Kidney epithelial cell (primary cell): ENCODE measurements around the gene BDKRB2. TPM values are rescaled to one million over a fixed set of nuclear protein-coding genes. Genes with fewer than 3 reads are reported as not detected.

Experiments used
- DNase-seq: peaks from one replicate; pipeline ENCODE4 v3.0.0-alpha.2; 2010; ENCODE audit warnings: low read depth
- H3K27me3 ChIP-seq: 2 replicates; pipeline ENCODE4 v1.6.0; 2011; ENCODE audit warnings: low read length; ENCODE audit not compliant: control insufficient read depth, insufficient read depth
- H3K36me3 ChIP-seq: 2 replicates; pipeline ENCODE4 v1.5.1; 2011; ENCODE audit warnings: low read length; ENCODE audit not compliant: control insufficient read depth, insufficient read depth
- H3K4me3 ChIP-seq: 2 replicates; pipeline ENCODE4 v1.5.1; 2011; ENCODE audit warnings: low read depth, mild to moderate bottlenecking, control low read depth, low read length
- total RNA-seq: library from RNA; depleted of rRNA; stranded (reverse); fragments of >200 nt; gene quantifications from 2 replicates; pipeline ENCODE4 v1.2.3, GENCODE V29; 2015
- TF ChIP-seq, protein P1 (sequence below): IDR thresholded peaks from 2 replicates; pipeline ENCODE4 v1.5.1; 2011; ENCODE audit warnings: mild to moderate bottlenecking, moderate library complexity, low read length, control low read depth, inconsistent platforms; ENCODE audit not compliant: insufficient read depth, poor library complexity, severe bottlenecking

Gene BDKRB2
- total RNA-seq, 1 donor from 2014 or later: 1.2 TPM

DNA sequence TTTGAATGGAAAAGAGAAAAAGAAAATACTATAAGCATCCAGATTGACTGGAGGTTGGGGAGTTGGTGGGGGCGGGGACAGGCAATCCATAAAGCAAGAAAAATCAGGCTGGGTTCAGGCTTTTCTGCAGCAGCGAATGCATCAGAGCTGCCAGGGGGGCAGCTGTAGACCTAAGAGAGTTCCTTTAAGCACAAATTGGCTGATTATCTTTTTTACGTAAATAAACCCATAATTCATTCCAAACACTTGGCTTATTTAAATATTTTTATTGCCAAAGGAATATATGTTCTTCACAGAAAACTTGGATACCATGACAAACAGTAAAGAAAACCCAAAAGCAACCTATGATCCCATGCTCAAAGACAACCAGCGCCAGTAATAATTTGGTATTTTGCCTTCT is 10.2 kb downstream of the BDKRB2 start:
- Histone ChIP-seq H3K36me3 (no peaks in the 10 kb centered on the region), H3K27me3 (no peaks in the 10 kb centered on the region), H3K4me3 (no peak overlapping the region)
- TF ChIP-seq, protein P1, sequence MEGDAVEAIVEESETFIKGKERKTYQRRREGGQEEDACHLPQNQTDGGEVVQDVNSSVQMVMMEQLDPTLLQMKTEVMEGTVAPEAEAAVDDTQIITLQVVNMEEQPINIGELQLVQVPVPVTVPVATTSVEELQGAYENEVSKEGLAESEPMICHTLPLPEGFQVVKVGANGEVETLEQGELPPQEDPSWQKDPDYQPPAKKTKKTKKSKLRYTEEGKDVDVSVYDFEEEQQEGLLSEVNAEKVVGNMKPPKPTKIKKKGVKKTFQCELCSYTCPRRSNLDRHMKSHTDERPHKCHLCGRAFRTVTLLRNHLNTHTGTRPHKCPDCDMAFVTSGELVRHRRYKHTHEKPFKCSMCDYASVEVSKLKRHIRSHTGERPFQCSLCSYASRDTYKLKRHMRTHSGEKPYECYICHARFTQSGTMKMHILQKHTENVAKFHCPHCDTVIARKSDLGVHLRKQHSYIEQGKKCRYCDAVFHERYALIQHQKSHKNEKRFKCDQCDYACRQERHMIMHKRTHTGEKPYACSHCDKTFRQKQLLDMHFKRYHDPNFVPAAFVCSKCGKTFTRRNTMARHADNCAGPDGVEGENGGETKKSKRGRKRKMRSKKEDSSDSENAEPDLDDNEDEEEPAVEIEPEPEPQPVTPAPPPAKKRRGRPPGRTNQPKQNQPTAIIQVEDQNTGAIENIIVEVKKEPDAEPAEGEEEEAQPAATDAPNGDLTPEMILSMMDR: no peak
- DNase-seq: no peak

DNA sequence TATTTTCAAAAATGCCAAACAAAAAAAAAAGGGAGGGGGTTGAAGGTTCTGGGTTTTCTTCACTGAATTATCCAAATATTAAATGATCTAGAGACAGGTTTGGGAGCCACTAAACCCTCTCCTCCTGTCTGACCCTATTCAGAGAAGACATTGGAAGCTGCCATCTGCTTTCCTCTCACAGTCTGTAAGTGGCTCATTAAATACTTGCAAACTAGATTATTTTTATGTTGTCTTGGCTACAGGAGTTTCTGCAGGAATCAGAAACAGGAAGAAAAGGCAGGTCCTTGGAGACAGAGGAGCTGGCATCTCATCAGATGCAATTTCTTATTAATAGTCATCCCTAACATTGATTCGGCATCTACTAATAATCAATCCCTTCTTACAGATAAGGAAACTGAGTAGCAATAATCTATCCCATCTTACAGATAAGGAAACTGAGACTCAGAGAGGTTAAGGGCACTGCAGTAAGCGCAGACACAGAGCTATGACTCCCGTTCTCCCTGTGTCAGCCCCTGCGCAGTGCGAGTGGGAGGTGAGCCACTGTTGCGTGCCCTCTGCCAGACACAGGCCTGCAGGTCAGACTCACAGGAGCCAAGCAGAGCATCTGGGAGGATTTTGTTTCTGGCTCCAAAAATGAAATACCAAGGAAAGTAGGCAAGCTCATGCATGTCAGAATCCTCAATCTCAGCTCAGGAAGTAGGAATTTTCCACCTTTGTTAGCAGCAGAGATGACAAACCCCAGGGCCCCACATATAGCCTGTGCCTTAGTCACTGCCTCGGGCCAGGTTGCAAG is 11.0 kb downstream of the BDKRB2 start:
- no peaks in the 10 kb centered on the region for H3K27me3 ChIP-seq
- TF ChIP-seq, protein P1: no peak
- H3K4me3 ChIP-seq: no peak overlapping the region
- no peaks in the 10 kb centered on the region for H3K36me3 ChIP-seq
- no peak for DNase-seq

DNA sequence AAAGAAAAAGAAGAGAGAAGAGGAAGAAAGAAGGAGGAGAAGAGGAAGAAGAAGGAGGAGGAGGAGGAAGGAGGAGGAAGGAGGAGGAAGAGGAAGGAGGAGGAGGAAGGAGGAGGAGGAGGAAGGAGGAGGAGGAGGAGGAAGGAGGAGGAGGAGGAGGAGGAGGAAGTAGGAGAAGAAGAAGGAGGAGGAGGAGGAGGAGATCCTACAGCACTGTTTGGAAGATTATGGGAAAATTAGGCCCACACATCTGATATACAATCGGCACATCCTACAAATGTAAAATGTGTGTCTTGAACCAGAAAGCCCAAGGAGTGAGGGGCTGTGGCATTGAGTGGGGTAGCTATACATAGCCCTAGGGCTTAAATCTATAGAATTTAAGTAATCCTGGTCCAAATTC is 12.0 kb downstream of the BDKRB2 start:
- TF ChIP-seq, protein P1: no peak
- no peaks in the 10 kb centered on the region for H3K36me3 ChIP-seq
- no peak for DNase-seq
- no peaks in the 10 kb centered on the region for H3K27me3 ChIP-seq
- no peak overlapping the region for H3K4me3 ChIP-seq

DNA sequence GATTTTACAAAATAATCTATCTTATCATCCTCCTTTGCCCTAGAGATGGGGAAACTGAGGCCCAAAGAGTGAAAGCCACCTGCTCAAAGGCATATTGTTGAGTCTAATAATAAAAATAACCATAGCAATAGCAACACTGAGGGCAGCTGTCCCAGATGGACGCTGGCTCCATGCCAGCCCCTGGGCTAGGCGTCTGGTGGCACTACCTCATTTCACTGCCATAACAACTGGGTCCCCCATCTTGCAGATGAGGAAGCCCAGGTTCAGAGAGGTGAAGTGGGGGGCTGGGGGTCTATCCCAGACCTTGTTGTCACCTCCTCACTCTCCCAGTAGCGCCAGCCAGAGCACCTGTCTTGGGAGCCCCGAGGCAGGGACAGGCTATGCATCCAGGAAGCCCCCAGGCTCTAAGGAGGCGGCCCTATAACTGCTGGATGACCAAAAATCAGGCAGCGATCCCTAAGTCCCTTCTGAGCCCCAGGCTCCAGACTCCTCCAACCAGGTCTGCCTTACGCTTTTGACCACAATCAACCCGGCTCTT is 12.8 kb downstream of the BDKRB2 start:
- TF ChIP-seq, protein P1: no peak
- Histone ChIP-seq H3K4me3 (no peak overlapping the region), H3K27me3 (no peaks in the 10 kb centered on the region), H3K36me3 (no peaks in the 10 kb centered on the region)
- DNase-seq: no peak

DNA sequence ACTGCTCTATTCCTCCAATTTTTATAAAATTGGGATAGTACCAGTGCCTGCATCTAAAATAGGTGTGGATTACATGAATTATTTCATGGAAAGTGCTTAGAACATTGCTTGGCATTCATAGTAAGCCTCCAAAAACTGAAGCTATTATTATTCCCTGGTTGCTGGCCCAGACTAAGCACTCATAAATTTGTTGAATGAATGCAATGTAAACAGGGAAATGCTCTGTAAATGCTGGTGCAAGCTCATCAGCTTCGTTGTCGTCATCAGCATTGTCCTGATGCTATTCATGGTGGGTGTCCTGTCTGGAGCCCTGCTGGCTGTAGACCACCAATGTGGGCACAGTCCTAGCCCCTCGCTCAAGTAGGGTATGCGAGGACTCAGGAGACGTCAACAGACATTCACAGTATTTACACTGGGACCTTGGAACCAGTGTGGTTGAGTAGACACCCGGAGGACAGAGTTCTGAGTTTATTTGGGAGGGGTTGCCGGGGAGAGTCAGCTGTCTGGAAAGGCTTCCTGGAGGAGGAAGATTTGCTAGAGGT is 16.5 kb downstream of the BDKRB2 start:
- no peaks in the 10 kb centered on the region for H3K36me3 ChIP-seq
- TF ChIP-seq, protein P1: no peak
- H3K27me3 ChIP-seq: no peaks in the 10 kb centered on the region
- no peak for DNase-seq
- no peak overlapping the region for H3K4me3 ChIP-seq
